ENCODE measurements around the gene ZMYND10. TPM values are rescaled to one million over a fixed set of nuclear protein-coding genes. Genes with fewer than 3 reads are reported as not detected.

Gene ZMYND10
- total RNA-seq, 2 donors from 2014 or later = 0.37 to 1.5 TPM

DNA sequence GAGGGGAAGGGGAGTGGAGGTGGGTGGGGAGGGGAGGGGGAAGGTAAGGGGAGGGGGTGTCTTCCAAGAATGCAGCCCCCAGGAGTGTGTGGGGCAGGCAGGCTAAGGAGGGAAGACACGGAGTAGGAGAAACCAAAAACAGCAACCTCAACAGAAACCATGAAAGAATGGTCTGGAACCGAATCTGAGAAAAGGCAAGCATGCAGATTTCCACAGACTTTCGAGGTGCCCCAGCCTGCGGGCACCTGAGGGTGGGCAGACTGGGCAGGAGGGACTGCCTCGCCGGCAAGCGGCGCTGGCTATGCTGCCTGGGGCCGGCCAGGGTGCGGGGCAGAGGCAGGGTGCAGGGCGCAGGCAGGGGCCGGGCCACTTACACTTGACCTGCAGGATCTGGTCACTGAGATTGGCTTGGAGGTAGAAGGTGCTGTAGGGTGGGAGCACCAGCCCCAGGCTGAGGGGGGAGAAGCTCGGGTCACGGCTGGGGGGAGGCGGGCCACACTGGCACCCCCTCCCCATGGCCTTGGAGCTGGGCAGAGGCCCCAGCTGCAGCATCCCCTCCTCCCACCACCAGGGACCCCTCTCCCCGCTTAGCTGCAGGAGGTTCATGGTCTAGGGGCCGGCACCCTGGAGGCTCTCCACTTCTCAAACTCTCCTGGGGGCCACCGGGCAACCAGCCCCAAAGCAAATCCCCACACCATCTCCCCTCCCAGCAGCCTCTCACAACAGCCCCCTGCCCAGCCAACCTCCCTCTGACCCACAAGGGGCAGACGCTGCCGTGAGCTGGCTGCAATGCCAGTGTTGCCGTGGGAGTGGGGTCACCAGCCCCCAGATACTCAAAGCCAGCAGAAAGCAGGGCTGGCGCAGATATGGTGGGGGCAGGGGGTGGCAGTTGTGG, 29.1 kb upstream of the ZMYND10 start:
- no peak overlapping the region for H3K9ac ChIP-seq (ENCODE audit: low read depth in 2 of 2, low read length in 2 of 2)
- no peaks in the 10 kb centered on the region for H3K27me3 ChIP-seq
- H3K36me3 ChIP-seq = no peaks in the 10 kb centered on the region
- H3K4me1 ChIP-seq = no peaks in the 10 kb centered on the region
- no peak for DNase-seq
- H3K9me3 ChIP-seq = no peaks in the 10 kb centered on the region
- H3K4me3 ChIP-seq = no peak overlapping the region
- no peak overlapping the region for H3K27ac ChIP-seq
- intact Hi-C loops (cut with DNase I) = no loop called here
- TF ChIP-seq, protein P1, sequence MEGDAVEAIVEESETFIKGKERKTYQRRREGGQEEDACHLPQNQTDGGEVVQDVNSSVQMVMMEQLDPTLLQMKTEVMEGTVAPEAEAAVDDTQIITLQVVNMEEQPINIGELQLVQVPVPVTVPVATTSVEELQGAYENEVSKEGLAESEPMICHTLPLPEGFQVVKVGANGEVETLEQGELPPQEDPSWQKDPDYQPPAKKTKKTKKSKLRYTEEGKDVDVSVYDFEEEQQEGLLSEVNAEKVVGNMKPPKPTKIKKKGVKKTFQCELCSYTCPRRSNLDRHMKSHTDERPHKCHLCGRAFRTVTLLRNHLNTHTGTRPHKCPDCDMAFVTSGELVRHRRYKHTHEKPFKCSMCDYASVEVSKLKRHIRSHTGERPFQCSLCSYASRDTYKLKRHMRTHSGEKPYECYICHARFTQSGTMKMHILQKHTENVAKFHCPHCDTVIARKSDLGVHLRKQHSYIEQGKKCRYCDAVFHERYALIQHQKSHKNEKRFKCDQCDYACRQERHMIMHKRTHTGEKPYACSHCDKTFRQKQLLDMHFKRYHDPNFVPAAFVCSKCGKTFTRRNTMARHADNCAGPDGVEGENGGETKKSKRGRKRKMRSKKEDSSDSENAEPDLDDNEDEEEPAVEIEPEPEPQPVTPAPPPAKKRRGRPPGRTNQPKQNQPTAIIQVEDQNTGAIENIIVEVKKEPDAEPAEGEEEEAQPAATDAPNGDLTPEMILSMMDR (IDR thresholded peaks at IDR 0.05) = no peak

DNA sequence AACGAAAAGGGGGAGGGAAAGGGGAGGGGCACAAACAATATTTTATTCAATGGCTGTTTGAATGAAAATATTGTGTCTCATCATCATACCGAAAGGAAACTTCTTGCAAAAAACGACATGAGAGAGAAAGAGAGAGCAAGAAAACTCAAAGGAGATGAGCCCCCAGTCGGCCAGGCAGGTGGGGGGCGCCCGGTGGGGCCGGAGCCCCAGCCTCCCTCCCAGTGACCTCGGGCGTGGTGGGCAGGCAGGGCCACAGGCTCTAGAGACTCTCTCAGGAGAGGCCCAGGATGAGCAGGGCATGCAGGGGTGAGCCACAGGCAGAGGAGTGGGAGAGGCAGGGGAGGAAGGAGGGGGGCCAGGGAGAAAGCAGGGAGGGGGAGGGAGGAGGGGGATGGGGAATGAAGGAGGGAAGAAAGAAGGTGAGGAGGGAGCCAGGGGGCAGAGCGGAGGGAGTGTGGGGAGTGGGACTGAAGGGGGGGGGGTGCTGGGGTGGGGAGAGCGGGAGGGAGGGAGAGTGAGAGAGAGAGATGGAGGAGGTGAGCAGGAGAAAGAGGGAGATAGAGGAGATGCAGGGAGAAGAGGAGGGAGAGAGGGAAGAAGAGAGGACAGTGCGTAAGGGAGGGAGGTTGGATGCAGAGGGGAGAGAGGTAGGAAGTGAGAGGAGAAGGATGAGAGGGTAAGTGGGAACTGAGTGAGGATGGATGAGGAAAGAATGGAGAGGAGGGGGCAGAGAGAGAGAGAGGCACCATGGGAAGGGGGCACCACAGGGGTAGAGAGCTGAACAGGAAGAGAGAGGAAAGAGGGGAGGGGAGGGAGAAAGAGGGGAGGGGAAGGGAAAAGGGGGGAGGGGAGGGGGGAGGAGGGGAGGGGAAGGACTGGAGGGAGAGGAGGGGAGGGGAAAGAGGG, 27.9 kb upstream of the ZMYND10 start:
- Histone ChIP-seq H3K4me3 (no peak overlapping the region), H3K36me3 (no peaks in the 10 kb centered on the region), H3K9ac (ENCODE audit: low read depth in 2 of 2, low read length in 2 of 2) (no peak overlapping the region), H3K27me3 (no peaks in the 10 kb centered on the region), H3K9me3 (no peaks in the 10 kb centered on the region), H3K4me1 (no peaks in the 10 kb centered on the region), H3K27ac (no peak overlapping the region)
- TF ChIP-seq, protein P1 (IDR thresholded peaks at IDR 0.05) = no peak
- DNase-seq = no peak
- intact Hi-C loops (cut with DNase I) = no loop called here

DNA sequence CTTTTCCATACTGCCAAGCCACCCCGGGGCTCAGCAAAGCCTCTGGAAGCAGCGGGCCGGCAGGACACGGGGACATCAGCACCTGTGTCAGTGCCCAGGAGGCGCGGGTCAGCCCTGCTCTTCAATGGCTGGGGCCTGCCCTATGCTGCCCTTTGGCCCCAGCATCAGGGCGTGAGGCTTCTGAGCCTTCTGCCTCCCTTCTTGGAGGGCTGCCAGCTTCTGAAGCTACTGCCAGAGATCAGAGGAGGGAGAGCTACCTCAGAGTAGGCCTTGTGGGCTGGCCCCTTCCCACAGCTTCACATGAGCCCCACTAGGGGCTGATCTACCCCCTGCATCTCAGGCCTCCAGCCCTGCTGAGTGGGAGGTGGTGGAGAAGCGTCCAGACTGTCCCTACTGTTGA, 26.8 kb upstream of the ZMYND10 start:
- intact Hi-C loops (cut with DNase I) = no loop called here
- TF ChIP-seq, protein P1 (IDR thresholded peaks at IDR 0.05) = no peak
- no peaks in the 10 kb centered on the region for H3K9me3 ChIP-seq
- no peaks in the 10 kb centered on the region for H3K27me3 ChIP-seq
- DNase-seq = peak; percentile 78
- no peak overlapping the region for H3K27ac ChIP-seq
- no peak overlapping the region for H3K9ac ChIP-seq (ENCODE audit: low read depth in 2 of 2, low read length in 2 of 2)
- H3K4me1 ChIP-seq = no peaks in the 10 kb centered on the region
- H3K4me3 ChIP-seq = no peak overlapping the region
- no peaks in the 10 kb centered on the region for H3K36me3 ChIP-seq

DNA sequence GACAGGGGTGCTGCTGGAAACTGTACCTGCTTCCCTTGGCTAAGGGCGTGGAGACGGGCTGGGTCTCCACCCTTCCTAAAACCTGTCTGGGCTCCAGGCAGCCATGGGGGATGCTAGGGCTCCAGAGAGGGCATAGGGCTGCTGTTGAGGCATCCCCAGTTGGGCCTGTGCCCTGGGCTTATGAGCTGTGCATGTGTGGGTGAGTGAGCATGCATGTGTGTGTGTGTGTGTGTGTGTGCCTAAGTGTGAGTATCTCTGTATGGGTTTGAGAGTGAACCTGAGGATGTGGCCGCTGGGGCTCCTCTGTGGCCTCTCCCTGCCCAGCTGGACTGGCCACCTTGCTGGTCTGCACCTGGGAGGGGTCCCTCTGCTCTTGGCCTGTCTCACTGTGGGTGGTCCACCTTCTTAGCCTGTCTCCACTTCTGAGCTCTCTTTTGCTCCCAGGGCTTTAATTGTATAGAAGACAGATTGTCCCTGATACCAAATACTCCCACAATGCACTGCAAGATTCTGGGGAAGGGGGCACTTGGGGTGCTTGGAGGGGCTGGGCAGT, 25.7 kb upstream of the ZMYND10 start:
- no peak for DNase-seq
- intact Hi-C loops (cut with DNase I) = no loop called here
- TF ChIP-seq, protein P1 (IDR thresholded peaks at IDR 0.05) = no peak

DNA sequence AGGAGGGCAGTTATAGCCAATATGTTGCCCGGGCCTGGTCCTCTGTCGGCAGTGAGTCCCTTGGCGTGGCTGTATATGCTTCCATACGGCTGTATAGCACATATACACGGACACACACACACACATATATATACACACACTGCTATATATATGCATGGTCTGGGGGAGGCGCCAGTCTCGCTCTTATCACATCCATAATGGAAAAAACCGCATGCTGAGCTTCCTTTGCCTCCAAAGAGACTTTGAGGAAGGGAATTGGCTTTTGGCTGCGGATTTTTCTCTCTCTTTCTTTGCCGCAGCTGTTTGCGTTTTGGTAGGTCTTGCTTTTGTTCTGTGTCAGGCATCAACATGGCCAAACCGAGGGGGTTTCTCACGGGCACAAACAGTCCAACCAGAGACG, 25.1 kb upstream of the ZMYND10 start:
- Histone ChIP-seq H3K9me3 (no peaks in the 10 kb centered on the region), H3K9ac (ENCODE audit: low read depth in 2 of 2, low read length in 2 of 2) (no peak overlapping the region), H3K4me1 (no peaks in the 10 kb centered on the region), H3K4me3 (no peak overlapping the region), H3K36me3 (no peaks in the 10 kb centered on the region), H3K27ac (no peak overlapping the region), H3K27me3 (no peaks in the 10 kb centered on the region)
- intact Hi-C loops (cut with DNase I) = no loop called here
- TF ChIP-seq, protein P1 (IDR thresholded peaks at IDR 0.05) = no peak
- DNase-seq = no peak

More for the DNA sequence above, 25.7 kb upstream of the ZMYND10 start:
- Histone ChIP-seq H3K9me3 (no peaks in the 10 kb centered on the region), H3K9ac (ENCODE audit: low read depth in 2 of 2, low read length in 2 of 2) (no peak overlapping the region), H3K36me3 (no peaks in the 10 kb centered on the region), H3K27me3 (no peaks in the 10 kb centered on the region), H3K4me3 (no peak overlapping the region), H3K27ac (no peak overlapping the region), H3K4me1 (no peaks in the 10 kb centered on the region)
